NT2/D1 (cell line): ENCODE data around the gene SEMA3F.

Experiments used
- DNase-seq: peaks from one replicate; pipeline ENCODE4 v3.0.0-alpha.2; 2011; ENCODE audit warnings: low read depth, low spot score
- H3K27me3 ChIP-seq: 2 replicates; pipeline ENCODE4 v1.6.0; 2011; ENCODE audit warnings: mild to moderate bottlenecking; ENCODE audit not compliant: insufficient read length, insufficient read depth
- H3K36me3 ChIP-seq: 2 replicates; pipeline ENCODE4 v1.6.1; 2011; ENCODE audit warnings: mild to moderate bottlenecking, low read length, mixed read lengths; ENCODE audit not compliant: insufficient read depth, insufficient read length
- H3K4me1 ChIP-seq: 2 replicates; pipeline ENCODE4 v1.5.1; 2011; ENCODE audit not compliant: insufficient read depth, insufficient read length
- H3K4me3 ChIP-seq: 2 replicates; pipeline ENCODE4 v1.5.1; 2011; ENCODE audit warnings: low read depth; ENCODE audit not compliant: insufficient read length
- H3K9ac ChIP-seq: 2 replicates; pipeline ENCODE4 v1.6.0; 2011; ENCODE audit warnings: low read depth; ENCODE audit not compliant: insufficient read length
- H3K9me3 ChIP-seq: 2 replicates; pipeline ENCODE4 v1.5.1; 2011; ENCODE audit warnings: mild to moderate bottlenecking, low read length; ENCODE audit not compliant: insufficient read depth
- SUZ12 ChIP-seq: IDR thresholded peaks from 2 replicates; pipeline ENCODE4 v1.6.1; 2011; ENCODE audit not compliant: insufficient read length, insufficient read depth; ENCODE audit errors: extremely low read depth
- YY1 ChIP-seq: IDR thresholded peaks from 2 replicates; pipeline ENCODE4 v1.6.1; 2011; ENCODE audit not compliant: insufficient read length, insufficient read depth
- ZNF274 ChIP-seq: IDR thresholded peaks from 2 replicates; pipeline ENCODE4 v1.6.1; 2011; ENCODE audit warnings: mild to moderate bottlenecking, low read depth, low read length

The SEMA3F gene

GRCh38 chr3:50154840-50155490 lies at the start of gene SEMA3F:
TSS of gene SEMA3F (plus strand) at chr3:50155324. CDS start at chr3:50159623, 4,299 bp downstream.
- H3K4me1 ChIP-seq, result peaks cover 55% of the 10 kb centered on the region
- TF ChIP-seq SUZ12, result no peak
- no peak for TF ChIP-seq YY1
- TF ChIP-seq ZNF274, result no peak
- peaks cover 25% of the 10 kb centered on the region for H3K27me3 ChIP-seq
- no peak for DNase-seq
- no peaks in the 10 kb centered on the region for H3K9me3 ChIP-seq
- H3K36me3 ChIP-seq, result peaks cover 7% of the 10 kb centered on the region
- peak within 1 kb of the TSS; percentile 83 for H3K4me3 ChIP-seq
- H3K9ac ChIP-seq, result peak within 1 kb of the TSS; percentile 78

DNA sequence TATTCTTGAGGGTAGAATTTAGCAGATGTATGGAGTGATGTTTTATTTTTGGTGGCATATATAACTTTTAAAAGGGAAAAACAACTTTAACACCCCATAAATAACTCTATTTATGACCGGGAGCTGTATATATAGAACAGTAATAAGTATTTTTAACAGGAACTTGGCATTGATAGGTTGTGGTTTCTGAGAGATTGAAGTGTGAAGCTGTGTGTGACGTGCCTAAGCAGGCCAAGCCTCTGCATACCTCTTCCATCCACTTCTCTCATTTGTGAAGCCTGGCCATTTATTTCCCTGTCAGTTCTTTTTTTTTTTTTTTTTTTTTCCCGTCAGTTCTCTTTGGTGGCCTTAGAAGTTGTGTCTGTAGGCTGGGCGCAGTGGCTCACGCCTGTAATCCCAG lies 43.4 kb upstream of the SEMA3F start:
- Histone ChIP-seq H3K4me3 (no peak overlapping the region), H3K9ac (no peak overlapping the region), H3K27me3 (no peaks in the 10 kb centered on the region), H3K9me3 (no peaks in the 10 kb centered on the region), H3K4me1 (no peaks in the 10 kb centered on the region), H3K36me3 (peaks cover 99% of the 10 kb centered on the region)
- TF ChIP-seq YY1 (no peak), SUZ12 (no peak), ZNF274 (no peak)
- no peak for DNase-seq

- DNase-seq, result no peak
- TF ChIP-seq SUZ12, result no peak
- Histone ChIP-seq H3K4me1 (no peaks in the 10 kb centered on the region), H3K9ac (no peak overlapping the region), H3K4me3 (no peak overlapping the region), H3K27me3 (no peaks in the 10 kb centered on the region), H3K36me3 (peaks cover 99% of the 10 kb centered on the region), H3K9me3 (no peaks in the 10 kb centered on the region)
Measured at GRCh38 chr3:50112462-50112861, 42.7 kb upstream of the SEMA3F start.

GRCh38 chr3:50117120-50117519 lies 38.0 kb upstream of the SEMA3F start:
- no peaks in the 10 kb centered on the region for H3K27me3 ChIP-seq
- no peak overlapping the region for H3K4me3 ChIP-seq
- DNase-seq, result no peak
- no peak overlapping the region for H3K9ac ChIP-seq
- H3K36me3 ChIP-seq, result peaks cover 96% of the 10 kb centered on the region
- H3K9me3 ChIP-seq, result no peaks in the 10 kb centered on the region
- peaks cover 9% of the 10 kb centered on the region for H3K4me1 ChIP-seq
- TF ChIP-seq ZNF274, result no peak
- TF ChIP-seq YY1, result no peak
- no peak for TF ChIP-seq SUZ12

- H3K36me3 ChIP-seq, result peaks cover 84% of the 10 kb centered on the region
- no peaks in the 10 kb centered on the region for H3K9me3 ChIP-seq
- no peak for DNase-seq
- H3K4me1 ChIP-seq, result peaks cover 11% of the 10 kb centered on the region
- no peak for TF ChIP-seq YY1
- no peak for TF ChIP-seq ZNF274
- TF ChIP-seq SUZ12, result no peak
- H3K4me3 ChIP-seq, result no peak overlapping the region
- no peaks in the 10 kb centered on the region for H3K27me3 ChIP-seq
- no peak overlapping the region for H3K9ac ChIP-seq
Measured at GRCh38 chr3:50118237-50118636, 36.9 kb upstream of the SEMA3F start.

DNA sequence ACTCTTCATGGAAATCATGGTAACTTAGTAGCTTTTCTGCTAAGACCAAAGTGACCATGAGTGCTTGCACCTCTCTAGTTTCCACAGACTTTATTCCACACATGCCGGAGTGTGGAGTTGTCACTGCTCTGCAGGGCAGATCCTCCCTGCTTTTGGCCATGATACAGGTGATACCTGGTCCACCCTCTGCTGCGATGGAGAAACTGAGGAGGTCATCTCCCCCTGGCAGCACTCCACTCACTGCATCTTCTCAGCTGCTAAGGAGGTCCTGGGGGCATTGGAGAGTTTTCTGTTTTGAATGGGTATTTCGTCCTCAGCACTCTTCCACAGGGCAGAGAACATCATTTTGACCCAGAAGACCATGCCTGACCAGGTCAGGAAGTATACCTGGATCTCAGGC lies 35.3 kb upstream of the SEMA3F start:
- H3K27me3 ChIP-seq, result no peaks in the 10 kb centered on the region
- no peak overlapping the region for H3K4me3 ChIP-seq
- no peak for DNase-seq
- H3K9ac ChIP-seq, result no peak overlapping the region
- peaks cover 69% of the 10 kb centered on the region for H3K36me3 ChIP-seq
- TF ChIP-seq SUZ12 (no peak), YY1 (no peak), ZNF274 (no peak)
- H3K9me3 ChIP-seq, result no peaks in the 10 kb centered on the region
- peaks cover 15% of the 10 kb centered on the region for H3K4me1 ChIP-seq

GRCh38 chr3:50120364-50121071 lies 34.6 kb upstream of the SEMA3F start:
- peaks cover 17% of the 10 kb centered on the region for H3K4me1 ChIP-seq
- no peak overlapping the region for H3K9ac ChIP-seq
- no peaks in the 10 kb centered on the region for H3K27me3 ChIP-seq
- H3K4me3 ChIP-seq, result no peak overlapping the region
- peaks cover 62% of the 10 kb centered on the region for H3K36me3 ChIP-seq
- H3K9me3 ChIP-seq, result no peaks in the 10 kb centered on the region
- DNase-seq, result no peak
- TF ChIP-seq SUZ12 (no peak), ZNF274 (no peak), YY1 (no peak)
